LNCAP (cell line): ENCODE measurements around the gene GSC2.

Experiments
- CTCF ChIP-seq: fragments of 450-650 bp; IDR thresholded peaks from 2 replicates; pipeline ENCODE4 v1.5.1; 2017; ENCODE audit warnings: mild to moderate bottlenecking

GSC2 gene

GRCh38 chr22:19176732-19177131 lies 26.6 kb upstream of the GSC2 start:
- TF ChIP-seq CTCF: no peak

GRCh38 chr22:19176175-19176643 lies 26.1 kb upstream of the GSC2 start:
- no peak for TF ChIP-seq CTCF

GRCh38 chr22:19175602-19176174 lies 25.6 kb upstream of the GSC2 start:
- TF ChIP-seq CTCF: no peak

GRCh38 chr22:19175026-19175601 lies 25.0 kb upstream of the GSC2 start:
- TF ChIP-seq CTCF: no peak

- no peak for TF ChIP-seq CTCF
Observed at GRCh38 chr22:19174106-19175025, 24.3 kb upstream of the GSC2 start.

GRCh38 chr22:19173047-19174035 lies 23.2 kb upstream of the GSC2 start:
- no peak for TF ChIP-seq CTCF
